Activated T-cell treated with anti-CD3 and anti-CD28 coated beads for 1 hour (primary cell): Measurements from ENCODE around the gene GLG1.
"Not testable (repeated sequence)": the region's sequence is repeated elsewhere in the genome, so short reads cannot be mapped to it uniquely, and the experiment has no call there.

Source experiments
- DNase-seq: peaks from one replicate; pipeline ENCODE4 v3.0.0-alpha.2; 2020; ENCODE audit warnings: low read depth

The GLG1 gene

GRCh38 chr16:74537746-74538145 lies 69.2 kb downstream of the GLG1 start:
- not testable (repeated sequence) for DNase-seq

- DNase-seq = not testable (repeated sequence)
Measured at GRCh38 chr16:74534650-74535049, 72.3 kb downstream of the GLG1 start.

- DNase-seq = no peak
Measured at GRCh38 chr16:74524926-74525325, 82.0 kb downstream of the GLG1 start.

GRCh38 chr16:74524117-74524516 lies 82.8 kb downstream of the GLG1 start:
- no peak for DNase-seq

GRCh38 chr16:74523706-74524105 lies 83.2 kb downstream of the GLG1 start:
- DNase-seq = not testable (repeated sequence)

DNA sequence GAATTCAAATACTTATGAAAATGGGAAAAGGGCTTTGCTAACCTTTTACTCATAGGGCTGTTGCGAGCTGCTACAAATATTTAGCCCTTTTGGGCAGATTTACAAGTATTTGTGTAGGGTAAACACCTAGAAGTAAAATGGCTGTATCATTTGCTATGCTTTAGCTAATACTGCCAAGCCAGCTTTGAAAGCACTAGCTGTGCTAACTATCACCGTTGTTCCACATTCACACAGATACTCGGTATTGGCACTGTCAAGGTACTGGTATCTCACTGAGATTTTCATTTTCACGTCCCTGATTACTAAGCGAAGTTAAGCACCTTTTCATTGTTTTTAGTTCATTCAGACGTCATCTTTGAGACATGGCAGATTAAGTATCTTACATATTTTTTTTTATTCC lies 84.8 kb downstream of the GLG1 start:
- DNase-seq = no peak

DNA sequence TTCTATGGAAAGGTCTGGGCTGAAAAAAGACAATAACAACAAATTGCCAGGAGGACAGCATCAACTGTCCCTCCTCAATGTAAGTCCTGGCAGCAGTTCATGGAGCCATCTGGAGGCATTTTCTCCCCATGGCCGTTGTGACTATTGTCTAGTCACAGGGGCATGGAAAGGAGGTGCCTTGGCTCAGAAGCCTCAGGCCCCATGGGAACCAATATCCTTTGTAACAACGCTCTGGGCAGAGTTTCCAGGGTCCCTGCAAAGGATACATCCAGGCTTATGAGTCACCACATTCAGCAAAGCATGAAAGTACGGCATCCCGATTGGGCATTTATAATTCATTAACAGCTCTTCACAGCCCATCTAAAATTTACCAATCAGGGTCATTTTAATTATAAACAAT lies 85.2 kb downstream of the GLG1 start:
- no peak for DNase-seq

- DNase-seq = not testable (repeated sequence)
Measured at GRCh38 chr16:74518934-74519333, 88.0 kb downstream of the GLG1 start.

GRCh38 chr16:74511961-74512360 lies 95.0 kb downstream of the GLG1 start:
- no peak for DNase-seq

GRCh38 chr16:74505011-74505410 lies 101.9 kb downstream of the GLG1 start:
- DNase-seq = no peak

GRCh38 chr16:74503412-74503811 lies 103.5 kb downstream of the GLG1 start:
- DNase-seq = no peak

GRCh38 chr16:74501484-74502478 lies 105.1 kb downstream of the GLG1 start:
- DNase-seq = no peak

DNA sequence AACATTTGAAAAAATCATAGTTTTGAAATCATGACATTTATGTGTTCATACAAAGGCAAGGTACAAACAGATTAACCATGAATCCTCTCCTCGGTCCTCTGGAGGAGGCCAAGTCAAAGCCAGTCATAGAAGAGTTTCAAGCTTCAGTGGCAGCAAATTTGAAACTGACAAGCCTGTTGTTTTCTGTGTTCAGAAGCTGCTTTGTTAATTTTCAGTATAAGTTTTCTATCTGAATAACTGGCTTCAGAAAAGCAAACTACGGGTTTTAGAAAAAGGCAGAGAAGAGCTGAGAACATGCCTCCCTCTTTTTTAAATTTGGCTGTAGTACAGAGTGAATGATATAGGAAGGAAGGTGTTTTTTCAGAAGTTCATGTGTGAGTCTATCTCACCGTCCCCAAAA lies 106.0 kb downstream of the GLG1 start:
- DNase-seq = no peak

- no peak for DNase-seq
Measured at GRCh38 chr16:74499114-74499513, 107.8 kb downstream of the GLG1 start.

DNA sequence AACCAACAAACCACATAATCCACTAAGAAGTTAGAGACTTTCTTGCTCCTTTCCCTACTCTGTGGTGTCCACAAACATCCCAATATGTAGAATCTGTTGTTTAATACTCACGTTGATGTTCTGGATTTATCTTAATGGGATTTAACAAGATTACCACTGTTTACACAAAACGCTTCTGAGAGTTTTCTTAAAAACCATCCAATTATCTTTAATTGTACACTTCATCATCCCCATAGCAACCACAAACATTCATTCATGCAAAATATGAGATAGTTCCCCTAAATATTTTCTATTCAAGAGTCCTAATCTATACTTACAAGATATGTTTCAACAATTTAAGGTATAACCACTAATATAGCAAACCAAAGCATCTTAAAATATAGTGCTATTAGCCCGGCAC lies 109.2 kb downstream of the GLG1 start:
- DNase-seq = no peak

- no peak for DNase-seq
Measured at GRCh38 chr16:74496054-74496453, 110.9 kb downstream of the GLG1 start.

- DNase-seq = no peak
Measured at GRCh38 chr16:74492976-74493375, 113.9 kb downstream of the GLG1 start.

DNA sequence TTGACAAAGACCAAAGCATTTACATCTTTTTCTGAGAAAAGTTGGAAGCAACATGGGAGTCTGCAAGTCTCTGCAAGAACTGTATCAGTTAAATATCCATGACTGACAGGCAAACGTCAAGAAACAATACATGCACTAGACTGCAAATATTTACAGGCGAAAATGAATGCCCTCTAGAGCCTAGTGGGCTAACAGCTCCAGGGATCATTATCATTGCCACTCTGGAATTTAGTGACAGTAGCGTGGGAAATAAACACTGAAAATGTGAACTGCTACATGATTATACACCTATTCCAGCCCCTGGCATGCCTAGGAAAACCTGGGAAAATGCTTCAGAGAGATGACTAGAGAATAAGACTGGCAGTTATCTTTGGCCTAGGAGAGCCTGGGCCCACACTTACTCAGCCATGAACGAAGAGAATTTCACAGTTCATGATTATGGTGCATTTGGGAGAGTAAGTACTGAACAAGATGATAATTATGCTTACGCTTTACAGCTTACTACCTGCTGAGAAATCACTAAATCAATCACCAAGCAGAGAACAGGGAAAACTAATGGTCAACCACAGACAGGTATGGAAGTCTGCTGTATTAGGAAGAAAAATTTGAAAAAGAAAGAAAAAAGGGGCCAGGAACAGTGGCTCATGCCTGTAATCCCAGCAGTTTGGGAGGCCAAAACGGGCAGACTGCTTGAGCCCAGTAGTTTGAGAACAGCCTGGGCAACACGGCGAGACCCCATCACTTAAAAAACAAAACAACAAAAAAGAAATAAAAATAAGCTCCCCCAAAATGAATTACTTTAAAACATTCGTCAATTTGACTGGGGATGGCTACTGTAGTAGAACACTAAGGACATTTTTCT lies 119.0 kb downstream of the GLG1 start:
- no peak for DNase-seq

GRCh38 chr16:74485916-74486315 lies 121.0 kb downstream of the GLG1 start:
- no peak for DNase-seq

DNA sequence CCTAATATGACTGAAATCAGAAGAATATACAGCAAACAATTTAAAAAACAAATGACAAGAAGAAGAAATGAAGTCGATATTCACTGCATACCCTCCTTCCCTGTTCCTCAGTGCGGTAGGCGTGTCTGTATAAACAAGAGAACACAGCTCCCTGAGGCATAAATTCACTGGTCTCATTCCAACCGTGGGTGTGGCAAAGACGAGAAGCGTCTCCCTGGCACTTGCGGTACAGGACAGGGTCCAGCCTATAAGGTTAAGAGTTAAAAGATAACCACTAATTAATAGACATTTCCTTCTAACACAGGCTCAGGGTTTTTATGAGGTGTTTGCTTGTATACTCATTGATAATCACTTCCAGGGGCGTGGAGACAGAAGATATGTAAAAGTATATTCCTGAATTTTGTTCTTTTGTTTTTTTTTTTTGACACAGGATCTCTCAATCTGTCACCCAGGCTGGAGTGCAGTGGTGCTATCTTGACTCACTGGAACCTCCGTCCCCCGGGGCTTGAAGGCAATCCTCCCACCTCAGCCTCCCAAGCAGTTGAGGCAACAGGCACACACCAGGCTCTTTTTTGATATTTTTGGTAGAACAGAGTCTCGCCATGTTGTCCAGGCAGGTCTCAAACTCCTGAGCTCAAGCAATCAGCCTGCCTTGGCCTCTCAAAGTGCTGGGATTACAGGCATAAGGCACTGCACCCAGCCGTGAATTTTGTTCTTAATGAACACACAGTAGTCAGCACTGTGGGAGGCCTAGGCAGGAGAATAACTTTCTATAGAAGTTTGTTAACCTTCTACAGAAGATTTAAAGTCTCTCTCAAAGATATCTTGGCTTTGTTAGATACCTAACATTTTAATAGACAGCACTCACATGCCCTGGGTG lies 126.5 kb downstream of the GLG1 start:
- DNase-seq = no peak

DNA sequence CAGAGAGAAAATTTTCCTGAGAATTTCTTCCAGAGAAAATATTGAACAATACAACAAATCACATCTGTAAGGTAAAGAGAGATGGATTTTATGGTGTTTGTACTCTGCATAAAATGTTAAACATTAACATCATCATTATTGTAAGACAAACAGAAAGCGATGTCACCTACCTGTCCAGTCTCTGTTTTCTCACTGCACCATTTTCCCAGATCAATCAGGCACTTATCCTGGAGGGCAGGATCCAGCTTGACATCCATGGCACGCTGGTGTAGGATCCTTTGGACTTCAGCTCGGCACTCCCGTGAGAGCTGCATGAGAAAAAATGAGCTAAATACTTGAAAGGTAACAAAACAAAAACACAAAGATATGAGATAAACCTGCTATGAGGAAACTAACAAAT lies 129.7 kb downstream of the GLG1 start:
- no peak for DNase-seq

DNA sequence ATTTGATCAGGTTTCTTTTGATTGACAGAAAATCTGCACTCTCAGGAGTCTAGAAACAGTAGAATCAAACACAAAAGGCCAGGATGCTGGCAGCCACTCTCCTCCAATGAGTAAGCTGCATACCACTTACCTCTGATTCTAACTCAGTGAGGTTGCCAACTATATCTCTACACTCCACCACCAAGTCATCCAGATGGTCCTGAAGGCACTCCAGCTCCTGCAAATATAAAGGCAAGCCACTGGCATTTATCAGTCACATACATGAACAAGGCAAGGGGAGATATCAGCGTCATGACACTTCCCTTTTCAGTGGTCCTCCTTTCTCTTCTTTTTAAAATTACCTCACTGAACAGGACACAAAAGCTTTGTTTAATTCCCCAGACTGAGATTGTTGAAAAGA lies 132.5 kb downstream of the GLG1 start:
- no peak for DNase-seq
